Fibroblast of lung (primary cell): ENCODE data around the gene SLC22A1. TPM values are rescaled to one million over a fixed set of nuclear protein-coding genes. Genes with fewer than 3 reads are reported as not detected.

Experiments used
- DNase-seq, 2 donors: peaks; one replicate each; pipeline versions ENCODE4 v3.0.0 to v3.0.0-alpha.2; 2010; ENCODE audit warnings: low read depth in 2 of 2
- H2AFZ ChIP-seq: 2 replicates; pipeline ENCODE4 v1.5.1; 2012; ENCODE audit warnings: low read length, control low read depth, inconsistent platforms
- H3K27ac ChIP-seq: 2 replicates; pipeline ENCODE4 v1.5.1; 2011; ENCODE audit warnings: low read length, control low read depth; ENCODE audit not compliant: insufficient read depth
- H3K27me3 ChIP-seq: 2 replicates; pipeline ENCODE4 v1.5.1; 2011; ENCODE audit warnings: mild to moderate bottlenecking, low read length; ENCODE audit not compliant: control insufficient read depth, insufficient read depth
- H3K36me3 ChIP-seq: 2 replicates; pipeline ENCODE4 v1.5.1; 2011; ENCODE audit warnings: low read length; ENCODE audit not compliant: control insufficient read depth, insufficient read depth
- H3K4me1 ChIP-seq: 2 replicates; pipeline ENCODE4 v1.5.1; 2011; ENCODE audit warnings: low read length; ENCODE audit not compliant: control insufficient read depth, insufficient read depth; ENCODE audit errors: extremely low read depth
- H3K4me2 ChIP-seq: 2 replicates; pipeline ENCODE4 v1.5.1; 2011; ENCODE audit warnings: low read length, control low read depth; ENCODE audit not compliant: insufficient read depth; ENCODE audit errors: extremely low read depth
- H3K4me3 ChIP-seq, 4 experiments: fragments of 200-600 bp in 1 of 4; sonication (generic) in 1 of 4; replicated peaks in 1 of 4; 2 replicates each; pipeline ENCODE4 v1.5.1; 2011 to 2016; ENCODE audit warnings: low read length in 4 of 4, low read depth in 3 of 4, mild to moderate bottlenecking in 3 of 4, control low read depth in 2 of 4, inconsistent platforms in 1 of 4, mixed read lengths in 1 of 4; ENCODE audit not compliant: insufficient read depth in 1 of 4; ENCODE audit errors: control extremely low read depth in 1 of 4
- H3K79me2 ChIP-seq: 2 replicates; pipeline ENCODE4 v1.5.1; 2012; ENCODE audit warnings: mild to moderate bottlenecking, low read length, inconsistent platforms; ENCODE audit not compliant: control insufficient read depth, insufficient read depth
- H3K9ac ChIP-seq: 2 replicates; pipeline ENCODE4 v1.5.1; 2011; ENCODE audit warnings: mild to moderate bottlenecking, low read length, control low read depth; ENCODE audit not compliant: insufficient read depth
- H3K9me3 ChIP-seq: 2 replicates; pipeline ENCODE4 v1.5.1; 2012; ENCODE audit warnings: low read depth, low read length; ENCODE audit not compliant: control insufficient read depth, insufficient read depth
- H4K20me1 ChIP-seq: 2 replicates; pipeline ENCODE4 v1.5.1; 2011; ENCODE audit warnings: low read length; ENCODE audit not compliant: control insufficient read depth, insufficient read depth; ENCODE audit errors: extremely low read depth
- CTCF ChIP-seq, 2 donors: IDR thresholded peaks in 1 of 2; conservative IDR thresholded peaks in 1 of 2; 1 replicate in 1 of 2; 2 replicates in 1 of 2; pipeline ENCODE4 v1.5.1; 2011 to 2012; ENCODE audit warnings: low read length in 2 of 2, control low read depth in 1 of 2, inconsistent platforms in 1 of 2, low read depth in 1 of 2, mild to moderate bottlenecking in 1 of 2
- EZH2 ChIP-seq: IDR thresholded peaks from 2 replicates; pipeline ENCODE4 v1.5.1; 2012; ENCODE audit warnings: low read length, control low read depth, mild to moderate bottlenecking; ENCODE audit errors: missing control alignments
- polyA plus RNA-seq, 2 donors: library from polyadenylated mRNA; depleted of rRNA in 1 of 2; stranded (reverse) in 1 of 2; unstranded in 1 of 2; fragments of >200 nt; gene quantifications; 2 replicates each; pipeline ENCODE4 v1.2.1, GENCODE V29; 2011 to 2012; ENCODE audit warnings: missing spikeins in 1 of 2
- total RNA-seq: library from RNA; depleted of rRNA; stranded (reverse); fragments of >200 nt; gene quantifications from 2 replicates; pipeline ENCODE4 v1.2.1, GENCODE V29; 2014

The SLC22A1 gene
- total and polyA plus RNA-seq, 2 donors (not counting 1 experiment from before 2014, with no cell fraction given): 0.06 to 0.50 TPM

- no peak overlapping the region for H2AFZ ChIP-seq
- H3K9ac ChIP-seq: no peak overlapping the region
- H3K36me3 ChIP-seq: no peaks in the 10 kb centered on the region
- no peaks in the 10 kb centered on the region for H3K79me2 ChIP-seq
- TF ChIP-seq EZH2 (no peak), CTCF (conservative IDR thresholded peaks at IDR 0.05 in 1 of 2, IDR thresholded peaks at IDR 0.05 in 1 of 2; ENCODE audit: low read depth in 1 of 2, low read length in 2 of 2) (no peak)
- H3K4me3 ChIP-seq: no peak overlapping the region
- peak in 1 of 2 donors; percentile 51 for DNase-seq
- no peak overlapping the region for H3K27ac ChIP-seq
- H3K27me3 ChIP-seq: no peaks in the 10 kb centered on the region
- no peaks in the 10 kb centered on the region for H4K20me1 ChIP-seq
- no peaks in the 10 kb centered on the region for H3K4me1 ChIP-seq
- H3K9me3 ChIP-seq: no peaks in the 10 kb centered on the region
- H3K4me2 ChIP-seq: no peak overlapping the region
These were observed 77.1 kb downstream of the SLC22A1 start for GRCh38 chr6:160198606-160199211.

GRCh38 chr6:160201061-160201460 lies 79.4 kb downstream of the SLC22A1 start:
- Histone ChIP-seq H3K4me3 (no peak overlapping the region), H2AFZ (no peak overlapping the region), H3K9ac (no peak overlapping the region), H4K20me1 (no peaks in the 10 kb centered on the region), H3K4me2 (no peak overlapping the region), H3K9me3 (no peaks in the 10 kb centered on the region), H3K27ac (no peak overlapping the region), H3K27me3 (no peaks in the 10 kb centered on the region), H3K36me3 (no peaks in the 10 kb centered on the region), H3K79me2 (no peaks in the 10 kb centered on the region), H3K4me1 (no peaks in the 10 kb centered on the region)
- TF ChIP-seq EZH2 (no peak), CTCF (conservative IDR thresholded peaks at IDR 0.05 in 1 of 2, IDR thresholded peaks at IDR 0.05 in 1 of 2; ENCODE audit: low read depth in 1 of 2, low read length in 2 of 2) (no peak)
- no peak for DNase-seq

DNA sequence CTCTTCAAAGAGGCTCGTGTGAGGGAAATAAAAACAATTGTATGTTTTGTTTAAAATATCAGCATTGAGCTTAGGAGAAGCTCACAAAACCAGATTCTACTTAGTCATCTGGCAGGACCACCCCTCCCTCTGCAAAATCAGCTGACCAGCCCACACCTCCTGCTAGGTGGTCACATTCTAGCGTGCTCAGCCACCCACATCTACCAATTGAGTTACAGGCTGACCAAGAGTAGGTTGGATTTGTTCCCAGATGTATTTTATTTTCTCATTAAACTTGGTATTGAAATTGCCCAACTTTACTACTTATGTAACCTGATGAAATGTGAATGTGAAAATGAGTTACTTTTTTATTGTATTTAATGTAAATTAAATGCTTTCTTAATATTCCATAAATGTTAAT lies 80.8 kb downstream of the SLC22A1 start:
- Histone ChIP-seq H3K27ac (no peak overlapping the region), H4K20me1 (no peaks in the 10 kb centered on the region), H3K27me3 (no peaks in the 10 kb centered on the region), H3K4me1 (no peaks in the 10 kb centered on the region), H3K9ac (no peak overlapping the region), H3K4me3 (no peak overlapping the region), H3K9me3 (no peaks in the 10 kb centered on the region), H3K36me3 (no peaks in the 10 kb centered on the region), H3K4me2 (no peak overlapping the region), H2AFZ (no peak overlapping the region), H3K79me2 (no peaks in the 10 kb centered on the region)
- peak in 1 of 2 donors; percentile 64 for DNase-seq
- TF ChIP-seq CTCF (conservative IDR thresholded peaks at IDR 0.05 in 1 of 2, IDR thresholded peaks at IDR 0.05 in 1 of 2; ENCODE audit: low read depth in 1 of 2, low read length in 2 of 2) (no peak), EZH2 (no peak)
